Measurements from ENCODE around the gene PLEKHA1.

PLEKHA1 gene

DNA sequence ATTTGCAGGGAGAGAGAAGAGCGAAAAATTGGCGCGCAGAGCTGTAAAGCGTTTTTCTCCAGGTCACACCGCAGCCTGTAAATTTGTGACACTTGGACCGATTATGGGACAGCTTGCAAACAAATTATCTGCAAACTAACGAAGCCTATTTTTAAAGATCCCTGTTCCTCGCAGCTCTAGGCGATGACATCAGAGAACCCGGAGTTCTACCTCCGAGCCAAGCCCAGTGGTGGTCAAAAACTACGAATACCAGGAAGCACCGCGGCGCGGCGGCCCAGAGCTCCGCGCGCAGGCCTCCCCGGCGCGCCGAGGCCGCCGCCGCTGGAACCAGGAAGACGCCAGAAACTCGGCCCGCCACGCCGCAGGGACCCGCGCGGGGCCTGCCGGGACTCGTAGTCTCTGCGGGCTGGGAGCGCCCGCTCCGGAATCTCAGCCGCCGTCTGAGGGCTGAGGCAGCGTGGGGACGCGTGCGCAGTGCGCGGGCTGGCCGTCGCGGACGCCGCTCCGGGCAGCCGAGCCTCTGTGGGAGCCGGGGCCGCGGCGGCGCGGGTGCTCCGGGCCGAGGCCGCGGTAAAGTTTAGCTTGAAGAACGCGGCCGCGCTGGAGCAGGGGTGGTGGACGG lies at the start of gene PLEKHA1:
Gene PLEKHA1 (plus strand): TSS at position 472 of the 622 bp plus-strand sequence. CDS start 18,493 bp downstream, outside the sequence.
- peaks cover 12% of the 10 kb centered on the region for H3K27me3 ChIP-seq (ENCODE audit: control insufficient read depth, insufficient read depth, low read length)
- H3K36me3 ChIP-seq (ENCODE audit: control insufficient read depth, insufficient read depth, low read length), result no peaks in the 10 kb centered on the region
- H3K4me1 ChIP-seq (ENCODE audit: control insufficient read depth, insufficient read depth, low read length), result peaks cover 6% of the 10 kb centered on the region
- no peaks in the 10 kb centered on the region for H3K9me3 ChIP-seq (ENCODE audit: control insufficient read depth, insufficient read depth, low read length)
- peak within 1 kb of the TSS; percentile 40 for H3K9ac ChIP-seq (ENCODE audit: low read depth, low read length)
- H3K4me3 ChIP-seq (ENCODE audit: low read depth, low read length), result peak within 1 kb of the TSS; percentile 72

DNA sequence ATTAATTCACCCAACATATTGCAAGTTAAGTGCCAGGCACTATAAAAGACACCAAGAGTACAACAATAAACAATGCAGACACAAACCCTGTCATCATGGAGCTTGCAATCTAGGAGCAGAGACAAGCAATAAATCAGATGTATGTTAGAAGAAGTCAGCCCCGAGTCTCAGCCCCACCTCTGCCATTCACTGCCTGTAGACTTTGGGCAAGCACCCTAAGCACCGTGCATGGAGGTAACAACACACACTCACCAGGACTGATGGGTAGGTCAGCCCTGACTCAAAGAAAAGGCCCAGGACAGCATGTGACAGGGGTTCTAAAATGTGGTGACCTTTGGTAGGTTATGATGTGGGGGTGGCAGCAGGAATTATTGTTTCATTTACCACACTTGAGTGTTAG lies 49.3 kb upstream of the PLEKHA1 start:
- peaks cover 4% of the 10 kb centered on the region for H3K4me1 ChIP-seq (ENCODE audit: control insufficient read depth, insufficient read depth, low read length)
- no peaks in the 10 kb centered on the region for H3K36me3 ChIP-seq (ENCODE audit: control insufficient read depth, insufficient read depth, low read length)
- no peaks in the 10 kb centered on the region for H3K27me3 ChIP-seq (ENCODE audit: control insufficient read depth, insufficient read depth, low read length)
- H3K9me3 ChIP-seq (ENCODE audit: control insufficient read depth, insufficient read depth, low read length), result no peaks in the 10 kb centered on the region
- H3K9ac ChIP-seq (ENCODE audit: low read depth, low read length), result no peak overlapping the region
- no peak overlapping the region for H3K4me3 ChIP-seq (ENCODE audit: low read depth, low read length)

DNA sequence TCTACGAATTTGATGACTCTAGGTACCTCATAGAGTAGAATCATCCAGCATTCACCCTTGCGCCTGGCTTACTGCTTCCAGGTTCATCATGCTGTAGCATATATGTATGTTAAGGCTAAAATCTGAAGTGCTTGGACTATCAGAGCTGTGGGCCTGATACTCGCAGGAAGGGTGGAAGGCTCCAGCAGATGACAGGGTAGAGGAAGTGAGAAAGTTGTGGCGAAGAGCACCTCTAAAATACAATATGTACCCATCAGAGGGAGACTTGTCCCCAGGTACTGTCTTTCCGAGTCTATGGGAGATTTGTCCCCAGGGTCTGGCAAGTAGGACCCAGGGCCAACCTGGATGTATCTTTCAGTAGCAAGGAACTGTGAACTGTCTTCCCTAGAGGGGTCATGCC lies 48.1 kb upstream of the PLEKHA1 start:
- H3K36me3 ChIP-seq (ENCODE audit: control insufficient read depth, insufficient read depth, low read length), result no peaks in the 10 kb centered on the region
- peaks cover 4% of the 10 kb centered on the region for H3K4me1 ChIP-seq (ENCODE audit: control insufficient read depth, insufficient read depth, low read length)
- H3K9me3 ChIP-seq (ENCODE audit: control insufficient read depth, insufficient read depth, low read length), result no peaks in the 10 kb centered on the region
- no peak overlapping the region for H3K9ac ChIP-seq (ENCODE audit: low read depth, low read length)
- no peaks in the 10 kb centered on the region for H3K27me3 ChIP-seq (ENCODE audit: control insufficient read depth, insufficient read depth, low read length)
- no peak overlapping the region for H3K4me3 ChIP-seq (ENCODE audit: low read depth, low read length)

DNA sequence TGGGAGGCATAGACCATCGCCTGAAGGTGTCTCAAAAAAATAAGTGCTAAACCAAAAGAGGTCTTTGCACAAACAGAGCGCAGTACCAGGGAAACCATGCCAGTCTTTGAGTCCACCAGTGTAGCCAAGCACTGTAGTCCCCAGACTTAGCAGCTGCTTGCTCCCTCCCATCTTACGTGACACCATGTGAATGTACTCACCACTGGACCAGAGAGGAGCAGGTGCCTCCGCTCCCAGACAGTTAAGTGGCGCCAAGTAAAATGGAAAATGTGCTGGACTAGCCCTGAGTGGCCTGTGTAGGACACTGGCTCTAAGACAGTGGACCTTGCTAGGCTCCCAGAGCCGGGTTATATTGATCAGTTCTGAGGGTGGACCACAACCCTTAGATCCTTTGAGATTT lies 47.7 kb upstream of the PLEKHA1 start:
- no peaks in the 10 kb centered on the region for H3K36me3 ChIP-seq (ENCODE audit: control insufficient read depth, insufficient read depth, low read length)
- H3K9me3 ChIP-seq (ENCODE audit: control insufficient read depth, insufficient read depth, low read length), result no peaks in the 10 kb centered on the region
- H3K4me3 ChIP-seq (ENCODE audit: low read depth, low read length), result no peak overlapping the region
- no peak overlapping the region for H3K9ac ChIP-seq (ENCODE audit: low read depth, low read length)
- peaks cover 4% of the 10 kb centered on the region for H3K4me1 ChIP-seq (ENCODE audit: control insufficient read depth, insufficient read depth, low read length)
- H3K27me3 ChIP-seq (ENCODE audit: control insufficient read depth, insufficient read depth, low read length), result no peaks in the 10 kb centered on the region

DNA sequence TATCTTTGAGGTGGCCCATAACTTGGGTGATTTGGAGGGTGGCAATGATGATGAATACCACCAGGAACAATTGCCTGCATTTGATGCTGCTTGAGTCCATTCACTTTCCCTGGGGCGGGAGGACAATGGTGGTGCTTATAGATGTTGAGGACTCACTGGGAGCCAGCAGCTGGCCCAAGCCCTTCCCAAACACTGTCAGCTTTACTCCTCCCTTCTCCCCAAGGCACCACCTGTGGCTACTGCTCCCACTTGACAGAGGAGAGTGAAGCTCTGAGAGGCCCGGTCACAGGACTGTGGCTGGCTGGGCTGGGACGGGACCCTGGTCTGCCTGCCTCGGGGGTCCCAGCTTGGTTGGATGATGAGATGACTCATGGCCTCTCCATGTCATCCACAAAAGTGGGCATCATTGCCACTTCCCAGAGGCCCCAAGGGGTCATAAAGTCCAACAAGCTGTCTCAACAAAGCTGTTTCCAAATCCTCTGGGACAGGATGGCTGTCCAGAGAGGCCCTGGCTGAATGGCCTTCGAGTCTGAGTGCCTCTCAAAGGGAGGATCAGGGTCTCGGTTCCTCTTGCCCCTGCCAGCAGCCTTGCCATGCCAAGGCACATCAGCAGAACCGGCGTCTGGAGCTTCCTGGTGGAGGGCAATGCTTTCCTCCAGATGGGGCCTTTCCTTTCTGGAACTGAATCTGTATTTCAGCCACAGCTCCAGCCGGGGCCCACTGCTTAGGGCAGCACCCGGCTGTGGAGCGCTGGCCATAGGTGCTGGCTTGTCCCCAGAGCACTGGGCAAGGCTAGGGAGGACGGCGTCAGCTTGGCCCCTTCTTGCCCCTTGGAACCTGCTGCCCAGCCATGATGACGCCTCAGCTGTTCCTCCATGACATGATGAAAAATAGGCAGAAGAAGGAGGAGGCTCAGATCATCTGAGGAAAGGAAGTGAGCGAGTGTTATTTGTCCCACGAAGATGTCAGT lies 47.0 kb upstream of the PLEKHA1 start:
- Histone ChIP-seq H3K36me3 (ENCODE audit: control insufficient read depth, insufficient read depth, low read length) (no peaks in the 10 kb centered on the region), H3K9ac (ENCODE audit: low read depth, low read length) (no peak overlapping the region), H3K27me3 (ENCODE audit: control insufficient read depth, insufficient read depth, low read length) (no peaks in the 10 kb centered on the region), H3K9me3 (ENCODE audit: control insufficient read depth, insufficient read depth, low read length) (no peaks in the 10 kb centered on the region), H3K4me3 (ENCODE audit: low read depth, low read length) (no peak overlapping the region), H3K4me1 (ENCODE audit: control insufficient read depth, insufficient read depth, low read length) (peaks cover 4% of the 10 kb centered on the region)

DNA sequence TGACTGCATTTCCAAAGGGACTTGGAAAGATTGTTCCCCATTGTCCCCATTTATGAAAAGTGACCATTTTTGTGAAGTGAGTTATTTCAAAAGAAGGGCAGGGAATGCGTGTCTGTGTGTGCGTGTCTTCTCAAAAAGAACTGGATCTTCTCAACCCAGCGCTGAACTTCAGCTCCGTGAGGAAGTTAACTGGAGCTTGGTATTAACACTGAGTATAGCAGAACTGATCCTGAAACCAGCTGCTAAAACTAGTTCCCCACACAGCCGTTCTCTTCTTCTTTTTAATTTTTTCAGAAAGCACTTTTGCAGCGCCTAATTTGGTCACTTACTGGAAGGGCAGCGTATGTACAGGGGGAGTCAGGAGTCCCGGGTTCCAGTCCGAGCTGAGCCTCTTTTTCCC lies 45.8 kb upstream of the PLEKHA1 start:
- Histone ChIP-seq H3K27me3 (ENCODE audit: control insufficient read depth, insufficient read depth, low read length) (no peaks in the 10 kb centered on the region), H3K9me3 (ENCODE audit: control insufficient read depth, insufficient read depth, low read length) (no peaks in the 10 kb centered on the region), H3K4me1 (ENCODE audit: control insufficient read depth, insufficient read depth, low read length) (peaks cover 4% of the 10 kb centered on the region), H3K4me3 (ENCODE audit: low read depth, low read length) (no peak overlapping the region), H3K9ac (ENCODE audit: low read depth, low read length) (no peak overlapping the region), H3K36me3 (ENCODE audit: control insufficient read depth, insufficient read depth, low read length) (no peaks in the 10 kb centered on the region)

DNA sequence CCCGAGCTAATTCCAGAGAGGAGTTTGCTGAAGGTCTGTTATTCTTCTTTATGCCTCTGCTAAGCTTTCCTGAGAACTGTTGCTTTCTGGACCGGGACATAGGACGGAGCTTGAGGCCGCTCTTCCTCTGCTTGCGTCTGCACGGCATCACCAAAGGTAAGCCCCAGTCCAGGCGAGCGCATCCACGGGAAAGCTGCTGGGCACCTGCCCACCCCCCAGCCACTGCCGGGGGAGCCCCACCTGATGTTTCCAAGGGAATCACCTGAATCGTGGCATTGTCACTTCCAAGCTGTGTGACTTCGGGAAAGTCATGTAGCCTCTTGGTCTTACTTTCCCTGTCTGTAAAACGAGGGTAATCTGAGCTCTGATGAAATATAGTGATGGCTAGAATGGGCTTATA lies 45.1 kb upstream of the PLEKHA1 start:
- peaks cover 4% of the 10 kb centered on the region for H3K4me1 ChIP-seq (ENCODE audit: control insufficient read depth, insufficient read depth, low read length)
- H3K9ac ChIP-seq (ENCODE audit: low read depth, low read length), result no peak overlapping the region
- H3K36me3 ChIP-seq (ENCODE audit: control insufficient read depth, insufficient read depth, low read length), result no peaks in the 10 kb centered on the region

DNA sequence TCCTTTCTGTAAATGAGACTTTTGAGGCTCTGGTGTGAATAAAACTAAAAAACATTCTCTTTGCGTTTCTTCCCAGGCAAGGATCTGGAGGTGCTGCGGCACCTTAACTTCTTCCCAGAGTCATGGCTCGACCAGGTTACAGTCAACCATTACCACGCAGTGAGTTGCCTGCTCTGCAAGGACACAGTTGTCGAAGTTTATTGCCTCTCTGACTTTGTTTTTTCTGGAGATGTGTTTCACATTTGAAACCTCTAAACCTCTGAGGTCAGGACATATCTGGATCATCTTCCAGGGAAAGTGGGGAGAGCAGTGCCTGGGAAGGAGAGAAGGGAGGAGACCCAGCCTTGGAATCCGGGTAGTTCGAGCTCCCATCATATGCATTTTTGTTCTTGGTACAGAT lies 43.4 kb upstream of the PLEKHA1 start:
- H3K4me1 ChIP-seq (ENCODE audit: control insufficient read depth, insufficient read depth, low read length), result peaks cover 4% of the 10 kb centered on the region
- H3K4me3 ChIP-seq (ENCODE audit: low read depth, low read length), result no peak overlapping the region
- H3K9me3 ChIP-seq (ENCODE audit: control insufficient read depth, insufficient read depth, low read length), result no peaks in the 10 kb centered on the region
- no peak overlapping the region for H3K9ac ChIP-seq (ENCODE audit: low read depth, low read length)
- H3K27me3 ChIP-seq (ENCODE audit: control insufficient read depth, insufficient read depth, low read length), result no peaks in the 10 kb centered on the region
- no peaks in the 10 kb centered on the region for H3K36me3 ChIP-seq (ENCODE audit: control insufficient read depth, insufficient read depth, low read length)

More for the DNA sequence above, 45.1 kb upstream of the PLEKHA1 start:
- Histone ChIP-seq H3K4me3 (ENCODE audit: low read depth, low read length) (no peak overlapping the region), H3K27me3 (ENCODE audit: control insufficient read depth, insufficient read depth, low read length) (no peaks in the 10 kb centered on the region), H3K9me3 (ENCODE audit: control insufficient read depth, insufficient read depth, low read length) (no peaks in the 10 kb centered on the region)

DNA sequence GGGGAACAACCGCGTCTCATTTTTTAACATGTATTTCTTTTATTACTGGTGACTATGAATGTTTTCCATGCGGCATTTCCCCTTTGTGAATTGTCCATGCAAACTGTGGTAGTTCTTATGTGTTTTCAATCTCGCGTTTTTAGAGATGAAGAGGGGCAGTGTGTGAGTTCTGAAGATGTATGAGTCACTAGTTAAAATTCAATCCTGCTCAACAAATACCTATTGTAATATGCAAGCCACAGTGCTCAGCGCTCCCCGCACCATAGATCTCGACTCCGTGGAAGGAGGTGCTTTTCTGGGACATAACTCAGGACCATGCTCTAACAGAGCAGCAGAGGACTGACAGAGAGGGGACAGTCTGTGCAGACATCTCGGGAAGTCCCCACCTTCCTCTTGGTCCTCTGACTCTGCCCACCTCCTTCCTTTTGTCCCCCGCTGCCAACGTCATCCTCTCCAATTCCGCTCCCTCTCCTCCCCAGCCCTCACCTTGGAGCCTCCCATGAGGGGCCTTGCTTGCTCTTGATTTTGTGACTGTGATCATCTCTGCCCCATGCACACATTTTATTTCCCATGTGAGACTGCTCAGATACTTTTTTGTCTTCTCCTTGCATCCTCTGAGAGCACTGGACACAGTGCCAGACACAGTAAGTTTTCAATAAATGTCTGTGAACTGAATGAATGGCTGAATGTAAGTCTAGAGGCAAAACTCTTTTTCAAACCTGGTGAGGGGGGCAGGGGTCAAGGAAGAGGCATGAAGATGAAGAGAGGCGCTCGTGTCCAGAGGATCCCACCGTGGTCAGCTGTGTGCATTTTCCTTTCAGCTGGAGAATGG lies 42.7 kb upstream of the PLEKHA1 start:
- Histone ChIP-seq H3K9me3 (ENCODE audit: control insufficient read depth, insufficient read depth, low read length) (no peaks in the 10 kb centered on the region), H3K27me3 (ENCODE audit: control insufficient read depth, insufficient read depth, low read length) (no peaks in the 10 kb centered on the region), H3K9ac (ENCODE audit: low read depth, low read length) (no peak overlapping the region), H3K36me3 (ENCODE audit: control insufficient read depth, insufficient read depth, low read length) (no peaks in the 10 kb centered on the region), H3K4me3 (ENCODE audit: low read depth, low read length) (no peak overlapping the region), H3K4me1 (ENCODE audit: control insufficient read depth, insufficient read depth, low read length) (peaks cover 4% of the 10 kb centered on the region)

DNA sequence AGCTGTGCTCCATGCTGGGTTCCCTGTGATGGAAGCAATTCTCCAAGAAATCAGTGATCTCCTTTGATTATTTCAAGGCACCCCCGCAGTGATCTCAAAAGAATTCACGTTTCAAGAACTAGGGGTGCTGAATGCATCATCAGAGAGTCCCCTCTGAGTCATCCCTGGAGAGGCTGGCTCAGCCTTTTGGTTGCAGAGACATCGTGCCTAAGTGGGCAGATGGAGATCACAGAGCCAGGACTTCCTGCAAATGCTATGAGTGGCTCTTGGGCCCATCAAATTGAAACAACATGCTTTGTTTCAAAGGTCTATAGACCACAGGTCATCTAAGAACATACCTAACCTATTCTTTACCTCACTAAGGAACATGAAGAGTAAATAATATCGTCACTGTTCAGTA lies 41.5 kb upstream of the PLEKHA1 start:
- Histone ChIP-seq H3K4me1 (ENCODE audit: control insufficient read depth, insufficient read depth, low read length) (peaks cover 4% of the 10 kb centered on the region), H3K4me3 (ENCODE audit: low read depth, low read length) (no peak overlapping the region), H3K9me3 (ENCODE audit: control insufficient read depth, insufficient read depth, low read length) (no peaks in the 10 kb centered on the region), H3K36me3 (ENCODE audit: control insufficient read depth, insufficient read depth, low read length) (no peaks in the 10 kb centered on the region), H3K9ac (ENCODE audit: low read depth, low read length) (no peak overlapping the region), H3K27me3 (ENCODE audit: control insufficient read depth, insufficient read depth, low read length) (no peaks in the 10 kb centered on the region)

DNA sequence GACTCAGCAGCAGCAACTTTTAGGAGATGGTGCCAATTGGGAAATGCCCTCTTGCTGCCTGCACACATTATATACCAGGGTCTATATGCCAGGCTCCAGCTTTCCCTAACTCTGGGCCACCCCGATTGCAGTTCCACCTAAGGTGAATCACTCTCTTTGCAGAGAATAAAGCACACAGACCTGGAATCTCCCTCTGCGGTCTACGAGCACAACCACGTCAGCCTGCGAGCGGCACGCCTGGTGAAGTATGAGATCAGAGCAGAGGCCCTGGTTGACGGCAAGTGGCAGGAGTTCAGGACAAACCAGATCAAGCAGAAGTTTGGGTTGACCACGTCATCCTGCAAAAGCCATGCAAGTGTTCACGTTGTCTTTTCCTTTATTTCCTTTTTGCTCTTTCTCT lies 38.2 kb upstream of the PLEKHA1 start:
- Histone ChIP-seq H3K4me1 (ENCODE audit: control insufficient read depth, insufficient read depth, low read length) (peaks cover 2% of the 10 kb centered on the region), H3K4me3 (ENCODE audit: low read depth, low read length) (no peak overlapping the region), H3K36me3 (ENCODE audit: control insufficient read depth, insufficient read depth, low read length) (no peaks in the 10 kb centered on the region), H3K9me3 (ENCODE audit: control insufficient read depth, insufficient read depth, low read length) (no peaks in the 10 kb centered on the region), H3K9ac (ENCODE audit: low read depth, low read length) (no peak overlapping the region), H3K27me3 (ENCODE audit: control insufficient read depth, insufficient read depth, low read length) (no peaks in the 10 kb centered on the region)

All from iPS-15b (cell line).